HG03064 (cell line): ENCODE results near the gene SYT7.

Experiments
- ATAC-seq: cut with Tn5 transposase; IDR thresholded peaks from one replicate; pipeline ENCODE4 v1.9.1; 2021; ENCODE audit warnings: low read depth; ENCODE audit not compliant: unreplicated experiment

The SYT7 gene

GRCh38 chr11:61503135-61503770 lies 77.6 kb downstream of the SYT7 start:
- no peak for ATAC-seq

- ATAC-seq: no peak
Measured at GRCh38 chr11:61502522-61502921, 78.4 kb downstream of the SYT7 start.

GRCh38 chr11:61499816-61500491 lies 80.9 kb downstream of the SYT7 start:
- ATAC-seq: no peak

DNA sequence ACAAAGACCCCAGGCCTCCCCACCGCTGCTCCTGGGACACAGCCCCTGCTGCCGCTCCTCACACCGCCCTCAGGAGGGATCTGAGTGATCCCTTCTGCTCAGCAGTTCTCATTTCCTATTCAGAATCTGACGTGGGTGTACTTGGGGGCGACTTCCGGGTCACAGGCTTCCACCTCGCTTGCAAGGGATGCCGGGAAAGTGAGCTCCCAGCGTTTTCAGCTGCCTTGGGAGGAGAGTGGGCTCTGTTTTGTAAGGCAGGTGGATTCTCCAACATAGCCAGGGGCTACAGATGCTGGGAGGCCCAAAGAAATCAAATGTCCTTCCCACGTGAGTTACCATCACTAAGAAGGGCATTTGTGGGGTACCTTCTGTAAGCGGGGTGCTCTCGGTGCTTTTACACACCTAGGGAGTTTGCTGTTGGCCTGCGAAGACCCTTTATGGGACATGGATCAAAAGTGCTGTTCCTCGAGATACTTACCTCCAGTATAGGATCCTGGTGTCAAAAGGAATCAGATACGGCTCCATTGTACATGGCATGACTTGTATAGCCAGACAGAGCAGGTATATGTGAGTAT lies 82.0 kb downstream of the SYT7 start:
- ATAC-seq: no peak

DNA sequence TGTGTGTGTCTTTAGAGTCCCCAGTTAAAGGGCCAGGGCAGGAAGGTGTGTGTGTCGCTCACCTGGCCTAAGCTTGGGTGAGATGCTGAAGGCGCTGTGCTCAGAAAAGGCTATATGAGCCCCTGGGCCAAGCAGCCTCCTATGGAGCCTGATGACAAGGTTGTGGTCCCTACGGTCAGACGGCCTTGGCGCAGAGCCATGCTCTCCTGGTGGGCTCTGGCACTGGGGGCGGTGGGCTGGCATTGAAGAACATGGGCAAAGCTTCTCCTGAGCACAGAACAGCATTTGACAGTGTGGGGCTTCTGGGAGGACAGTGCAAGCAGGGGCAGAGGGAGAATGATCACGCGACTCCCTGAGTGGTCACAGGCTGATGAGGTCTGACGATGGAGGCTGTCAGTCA lies 83.0 kb downstream of the SYT7 start:
- no peak for ATAC-seq

DNA sequence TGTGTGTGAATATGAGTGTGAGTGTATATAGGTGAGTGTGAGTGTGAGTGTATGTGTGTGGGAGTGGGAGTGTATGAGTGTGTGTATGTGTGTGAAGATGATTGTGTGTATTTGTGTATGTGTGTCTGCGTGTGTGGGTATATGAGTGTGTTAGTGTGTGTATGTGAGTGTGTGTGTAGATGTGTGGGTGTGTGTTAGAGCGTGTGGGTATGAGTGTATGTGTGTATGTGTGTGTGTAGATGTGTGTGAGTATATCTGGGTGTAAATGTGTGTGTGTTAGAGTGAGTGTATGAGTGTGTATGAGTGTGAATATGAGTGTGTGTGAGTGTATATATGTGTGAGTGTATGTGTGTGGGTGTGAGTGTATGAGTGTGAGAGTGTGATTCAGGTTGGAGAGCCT lies 83.4 kb downstream of the SYT7 start:
- ATAC-seq: no peak

DNA sequence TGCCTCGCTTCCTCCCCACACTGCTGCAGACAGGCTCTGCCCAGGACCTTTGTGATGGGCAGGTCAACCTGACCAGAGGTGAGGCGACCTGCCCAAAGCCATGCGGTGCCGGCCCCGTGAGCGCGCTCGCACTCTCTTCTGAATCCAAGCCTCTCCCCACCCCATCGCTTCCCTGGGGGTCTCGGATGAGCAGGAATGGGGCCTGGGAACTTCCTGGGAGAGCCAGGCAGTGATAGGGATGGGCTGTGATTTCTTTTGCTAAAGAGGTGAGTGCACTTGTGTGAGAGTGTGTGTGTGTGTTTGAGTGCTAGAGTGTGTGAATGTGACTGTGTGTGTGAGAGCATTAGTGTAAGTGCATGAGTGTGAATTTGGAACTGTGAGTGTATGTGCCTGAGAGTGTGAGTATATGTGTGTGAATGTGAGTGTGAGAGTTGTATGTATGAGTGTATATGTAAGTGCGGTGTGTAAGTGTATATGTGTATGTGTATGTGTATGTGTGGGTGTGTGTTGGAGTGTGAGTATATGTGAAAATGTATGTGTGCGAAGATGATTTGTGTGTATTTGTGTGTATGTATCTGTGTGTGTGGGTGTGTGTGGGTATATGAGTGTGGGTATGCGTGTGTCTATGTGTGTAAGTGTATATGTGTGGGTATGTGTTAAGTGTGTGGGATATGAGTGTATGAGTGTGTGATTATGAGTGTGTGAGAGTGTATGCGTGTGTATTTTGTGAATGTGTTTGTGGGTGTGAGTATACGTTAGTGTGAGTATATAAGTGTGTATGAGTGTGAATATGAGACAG lies 84.1 kb downstream of the SYT7 start:
- no peak for ATAC-seq

- no peak for ATAC-seq
Measured at GRCh38 chr11:61495801-61496601, 84.9 kb downstream of the SYT7 start.

- no peak for ATAC-seq
Measured at GRCh38 chr11:61494381-61494961, 86.4 kb downstream of the SYT7 start.

DNA sequence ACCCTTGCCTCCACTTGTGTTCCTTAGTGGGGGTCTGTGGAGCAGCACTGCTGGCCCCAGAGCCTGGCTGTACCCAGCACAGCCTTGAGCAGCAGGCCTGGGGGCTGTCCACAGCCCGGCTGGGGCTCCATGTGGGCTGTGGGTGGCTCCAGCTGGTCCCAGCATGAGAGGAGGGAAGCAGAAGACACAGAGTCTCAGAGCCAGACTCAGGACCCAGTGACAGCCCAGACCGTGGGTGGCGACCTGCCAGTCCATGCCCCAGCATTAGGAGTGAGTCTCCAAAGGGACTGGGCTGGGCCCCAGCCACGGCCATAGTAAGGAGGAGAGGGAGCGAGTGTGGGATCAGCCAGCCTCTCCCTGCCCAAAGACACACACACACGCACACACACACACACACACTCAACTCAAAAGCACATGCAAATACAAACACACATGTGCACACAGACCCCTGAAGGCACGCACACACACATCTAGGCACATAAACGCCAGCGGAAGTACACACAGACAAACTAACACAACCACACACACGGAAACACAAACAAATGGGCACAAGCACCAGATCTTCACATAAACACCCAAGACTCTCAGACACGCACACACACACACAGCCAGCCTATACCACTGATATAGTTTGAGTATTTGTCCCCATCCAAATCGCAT lies 89.0 kb downstream of the SYT7 start:
- ATAC-seq: no peak

- no peak for ATAC-seq
Measured at GRCh38 chr11:61489833-61490721, 90.8 kb downstream of the SYT7 start.

DNA sequence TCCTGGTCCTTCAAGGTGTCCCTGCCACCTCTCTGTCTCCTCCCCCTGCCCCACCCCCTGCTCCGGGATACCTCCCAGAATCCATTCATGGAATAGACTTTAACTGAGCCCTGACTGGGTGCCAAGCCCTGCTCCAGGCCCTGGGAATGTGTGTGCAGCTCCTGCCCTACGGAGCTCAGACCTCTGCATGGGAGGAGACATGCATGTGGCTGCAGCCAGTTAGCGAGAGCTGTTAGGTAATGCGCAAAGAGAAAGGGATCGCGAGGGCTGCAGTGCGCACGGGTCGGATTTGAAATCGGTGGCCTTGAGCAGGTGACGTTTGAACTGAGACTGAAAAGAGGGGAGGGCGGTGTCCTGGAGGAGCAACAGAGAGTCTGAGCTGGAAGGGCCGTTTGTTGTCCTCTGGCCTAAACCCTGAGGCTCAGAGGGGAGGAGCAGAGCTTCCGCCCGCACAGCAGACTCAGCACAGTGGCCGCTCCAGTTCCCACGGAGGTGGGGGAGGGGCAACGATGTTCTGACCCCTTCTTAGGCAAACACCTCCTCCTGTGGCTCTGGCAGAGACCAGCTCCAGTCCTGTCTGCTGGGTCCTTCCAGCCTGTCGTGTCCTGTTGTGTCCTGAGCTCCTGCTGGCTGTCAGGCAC lies 92.1 kb downstream of the SYT7 start:
- no peak for ATAC-seq

GRCh38 chr11:61487342-61488025 lies 93.4 kb downstream of the SYT7 start:
- no peak for ATAC-seq

DNA sequence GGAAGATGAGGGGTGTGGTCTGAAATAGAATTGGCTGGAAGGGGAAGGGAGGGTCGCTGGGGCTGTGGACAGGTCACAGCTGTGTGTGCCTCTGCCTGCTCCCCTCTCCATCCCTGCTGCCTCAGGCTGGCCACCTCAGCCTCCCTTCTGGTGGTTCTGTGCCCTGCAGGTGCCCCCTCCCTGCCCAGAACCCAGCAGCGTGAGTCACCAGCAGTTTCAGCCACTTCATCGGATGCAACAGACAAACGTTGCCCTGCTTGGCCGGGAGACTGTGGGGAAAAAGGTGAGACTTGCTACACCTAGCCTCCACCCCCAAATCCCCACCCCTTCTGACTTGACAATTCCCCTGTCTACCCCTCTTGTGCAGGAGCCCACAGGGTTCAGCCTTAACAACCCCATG lies 94.1 kb downstream of the SYT7 start:
- no peak for ATAC-seq

DNA sequence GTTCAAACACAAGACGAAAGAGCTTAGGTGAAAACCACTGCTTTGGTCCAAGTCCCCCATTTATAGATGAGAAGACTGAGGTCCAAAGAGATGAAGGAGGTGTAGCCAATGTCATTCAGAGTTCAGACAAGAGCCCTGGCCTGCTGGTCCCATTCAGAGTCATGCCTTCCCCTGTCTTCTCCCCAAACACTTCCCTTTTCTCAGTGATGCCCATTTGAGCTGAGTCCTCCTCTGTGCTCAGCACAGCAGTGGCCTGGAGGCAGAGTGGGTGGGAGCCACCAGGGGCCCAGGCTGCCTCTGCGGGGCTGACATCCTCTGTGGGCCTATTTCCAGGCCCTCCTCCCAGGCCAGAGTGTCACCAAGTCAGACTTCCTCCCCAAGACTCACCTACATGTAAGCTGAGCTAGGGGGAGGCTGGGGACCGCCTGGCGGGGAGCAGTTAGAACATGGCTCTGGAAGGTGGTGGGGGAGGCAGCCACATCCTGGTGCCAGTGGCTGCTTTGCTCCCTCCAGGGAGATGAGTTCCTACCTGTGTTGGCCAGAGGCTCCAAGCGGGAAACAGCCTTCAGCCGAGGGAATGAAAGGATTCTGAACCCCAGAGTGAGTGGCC lies 94.8 kb downstream of the SYT7 start:
- ATAC-seq: no peak

DNA sequence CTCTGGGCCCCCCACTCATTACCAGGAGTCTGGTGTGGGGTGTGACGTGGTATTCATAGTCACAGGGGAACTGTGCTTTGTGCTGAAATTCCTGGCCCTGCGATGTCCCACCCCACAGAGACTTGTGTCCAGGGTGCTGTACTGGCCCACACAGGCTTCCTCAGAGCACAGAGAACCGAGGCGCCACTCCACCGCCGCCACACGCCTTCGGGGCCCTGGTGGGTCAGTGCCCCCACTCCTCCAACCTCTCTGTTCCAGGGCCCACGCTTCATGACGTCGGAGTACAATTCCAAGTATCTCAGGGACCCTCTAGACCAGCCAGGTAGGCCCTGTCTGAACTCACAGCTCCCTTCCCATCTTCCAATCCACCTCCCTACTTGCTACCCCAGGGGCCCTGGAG lies 95.8 kb downstream of the SYT7 start:
- ATAC-seq: no peak

- ATAC-seq: no peak
Measured at GRCh38 chr11:61484541-61484940, 96.3 kb downstream of the SYT7 start.
